Inflammatory macrophage (primary cell): ENCODE data around the gene PLBD1.

Source experiments
- DNase-seq, 2 donors: peaks; one replicate each; pipeline ENCODE4 v3.0.0-alpha.2; 2020 to 2022

Gene PLBD1

DNA sequence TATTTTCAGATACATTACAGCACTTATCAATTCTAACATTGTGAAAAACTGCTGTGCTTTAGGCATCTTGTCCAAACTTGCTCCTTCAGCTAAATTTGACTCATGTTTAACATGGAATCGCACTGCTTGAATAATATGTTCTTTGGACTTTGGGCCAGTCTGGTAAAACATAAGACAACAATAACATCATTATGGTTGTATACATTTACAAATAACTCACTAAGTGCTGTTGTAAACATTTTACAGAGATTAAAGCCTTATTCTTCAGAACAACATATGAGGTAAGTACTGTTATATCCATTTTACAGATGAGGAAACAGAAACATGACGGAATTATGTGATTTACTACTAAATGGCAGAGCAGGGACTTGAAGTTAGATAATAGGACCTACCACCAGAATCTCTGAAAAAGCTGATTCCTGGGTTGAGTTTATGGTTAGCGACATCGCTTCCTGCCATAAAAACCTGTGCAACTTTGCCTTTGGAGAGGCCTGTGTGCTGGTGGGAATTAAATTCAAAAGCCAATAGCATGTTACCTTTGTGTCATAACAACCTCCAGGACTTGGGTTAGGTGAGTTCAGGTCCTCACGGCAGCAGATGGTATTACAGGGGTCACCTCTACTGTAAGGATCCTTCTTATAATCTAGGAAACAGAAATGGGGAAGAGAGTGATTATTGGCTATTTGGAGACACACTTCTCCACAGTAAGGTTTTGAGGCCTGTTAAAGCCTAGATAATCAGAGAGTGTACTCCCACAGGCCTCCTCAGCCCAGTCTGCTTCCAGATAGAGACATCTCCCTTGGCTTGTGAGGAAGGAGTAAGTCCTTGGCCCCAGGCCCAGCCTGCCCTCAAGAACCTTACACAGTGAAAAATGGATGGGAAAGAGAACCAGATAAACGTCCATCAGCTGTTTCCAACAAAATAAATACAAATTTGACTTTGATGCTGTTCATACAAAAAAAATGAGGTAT lies 61.8 kb downstream of the PLBD1 start:
- DNase-seq, result no peak

DNA sequence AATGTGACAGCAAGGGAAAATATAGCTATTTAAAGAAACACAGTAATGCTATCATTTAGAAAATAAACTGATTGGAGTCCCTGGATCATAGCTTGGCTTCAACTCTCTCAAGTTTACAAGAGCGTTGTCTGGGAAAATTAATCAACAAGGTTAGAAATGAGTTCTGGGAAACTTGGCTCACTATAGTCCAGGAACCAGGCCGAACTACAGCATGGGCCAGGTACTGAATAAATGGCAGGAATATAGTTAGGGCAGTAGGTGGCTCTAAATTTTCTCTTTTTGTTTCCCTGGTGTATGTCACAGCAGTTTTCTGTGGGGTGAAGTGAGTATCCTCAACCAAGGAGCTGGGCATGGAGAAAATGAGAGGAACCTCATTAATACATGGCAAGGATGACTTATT lies 72.4 kb downstream of the PLBD1 start:
- DNase-seq, result no peak

DNA sequence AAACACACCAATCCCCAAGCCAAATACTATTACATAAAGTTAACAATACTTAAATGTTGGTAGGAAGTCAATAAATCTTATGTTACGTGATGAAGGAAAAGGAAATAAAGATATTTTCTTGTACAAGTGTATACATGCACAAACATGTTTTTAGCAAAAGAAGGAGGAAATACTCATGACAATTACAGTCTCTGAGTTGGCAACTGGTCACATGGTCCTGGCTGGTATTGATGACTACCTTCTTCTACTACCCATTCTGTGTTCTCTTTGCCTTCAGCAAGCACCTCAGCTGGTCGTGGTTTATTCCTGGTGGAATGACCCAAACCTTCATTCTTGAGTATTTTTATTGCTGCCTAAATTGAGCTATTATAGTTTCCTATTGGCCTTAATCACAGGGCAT lies 84.8 kb downstream of the PLBD1 start:
- no peak for DNase-seq

DNA sequence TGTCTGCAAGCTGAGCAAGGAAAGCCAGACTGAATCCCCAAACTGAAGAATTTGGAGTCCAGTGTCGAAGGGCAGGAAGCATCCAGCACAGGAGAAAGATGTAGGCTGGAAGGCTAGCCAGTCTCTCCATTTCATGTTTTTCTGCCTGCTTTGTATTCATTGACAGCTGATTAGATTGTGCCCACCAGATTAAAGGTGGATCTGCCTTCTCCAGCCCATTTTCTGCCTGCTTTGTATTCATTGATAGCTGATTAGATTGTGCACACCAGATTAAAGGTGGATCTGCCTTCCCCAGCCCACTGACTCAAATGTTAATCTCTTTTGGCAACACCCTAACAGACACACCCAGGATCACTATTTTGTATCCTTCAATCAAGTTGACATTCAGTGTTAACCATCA lies 85.3 kb downstream of the PLBD1 start:
- DNase-seq, result no peak

DNA sequence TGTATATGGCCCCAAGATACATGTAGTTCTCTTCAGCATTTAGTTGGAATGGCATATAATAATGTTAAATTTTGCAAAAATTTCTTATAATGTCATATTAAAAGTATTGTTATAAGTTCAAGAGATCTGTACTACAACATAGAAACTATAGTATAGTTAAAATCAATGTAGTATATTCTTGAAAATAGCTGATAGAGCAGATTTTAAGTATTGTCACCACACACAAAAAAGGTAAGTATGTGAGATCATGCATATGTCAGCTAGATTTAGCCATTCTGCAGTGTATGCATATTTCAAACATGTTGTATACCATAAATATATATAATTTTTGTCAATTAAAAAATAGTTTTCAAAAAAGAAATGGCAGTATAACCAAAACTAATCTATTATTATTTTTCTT lies 86.5 kb downstream of the PLBD1 start:
- no peak for DNase-seq

DNA sequence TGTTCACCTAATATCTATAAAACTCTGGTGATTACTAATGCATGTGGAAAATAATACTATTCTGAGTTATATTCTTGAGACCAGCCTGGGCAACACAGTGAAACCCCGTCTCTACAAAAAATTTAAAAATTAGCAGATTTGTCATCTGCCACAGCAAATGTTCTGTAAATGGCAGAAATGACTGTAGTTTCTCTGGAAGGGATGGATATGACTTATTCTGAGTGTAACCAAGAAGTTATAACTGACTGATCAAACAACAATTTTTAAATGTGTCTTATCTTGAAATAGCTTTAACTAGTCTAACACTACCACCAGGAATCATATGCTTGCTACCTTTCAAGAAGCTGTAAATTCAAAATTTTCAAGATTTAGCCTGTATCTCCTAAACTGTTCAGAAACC lies 88.7 kb downstream of the PLBD1 start:
- no peak for DNase-seq

DNA sequence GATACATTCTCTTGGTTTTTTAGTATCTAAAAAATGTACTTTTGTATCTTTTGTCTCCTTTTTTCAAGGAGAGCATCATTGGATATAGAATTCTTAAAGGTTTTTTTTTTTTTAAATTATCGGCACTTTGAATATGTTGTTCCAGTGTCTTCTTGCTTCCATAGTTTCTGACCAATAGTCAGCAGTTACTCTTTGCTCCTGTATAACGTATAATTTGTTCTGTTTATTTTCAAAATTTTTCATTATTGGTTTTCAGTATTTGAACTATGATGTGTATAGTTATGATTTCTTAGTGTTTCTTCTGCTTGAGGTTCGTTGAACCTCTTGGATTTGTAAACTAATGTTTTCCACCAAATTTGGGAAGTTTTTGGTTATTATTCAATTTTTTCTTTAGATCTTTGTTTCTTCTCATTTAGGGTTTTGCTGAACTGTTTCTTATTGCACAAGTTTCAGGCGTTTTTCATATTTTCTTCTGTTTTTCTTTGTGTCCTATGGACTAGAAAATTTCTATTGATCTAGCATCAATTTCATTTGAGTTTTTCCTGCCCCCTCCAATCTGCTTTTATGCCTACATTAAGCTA lies 93.9 kb downstream of the PLBD1 start:
- DNase-seq, result no peak

DNA sequence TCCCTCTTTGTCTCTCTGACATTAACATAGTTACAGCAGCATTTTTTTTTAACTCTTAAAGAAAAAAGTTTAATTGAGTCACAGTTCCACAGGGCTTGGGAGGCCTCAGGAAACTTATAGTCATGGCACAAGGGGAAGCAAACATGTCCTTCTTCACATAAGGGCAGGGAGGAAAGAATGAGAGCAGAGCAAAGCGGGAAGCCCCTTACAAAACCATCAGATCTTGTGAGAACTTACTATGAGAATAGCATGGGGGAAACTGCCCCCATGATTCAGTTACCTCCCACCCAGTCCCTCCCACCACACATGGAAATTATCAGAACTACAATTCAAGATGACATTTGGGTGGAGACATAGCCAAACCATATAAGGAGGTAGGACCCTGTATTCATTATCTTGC lies 96.2 kb downstream of the PLBD1 start:
- DNase-seq, result no peak

DNA sequence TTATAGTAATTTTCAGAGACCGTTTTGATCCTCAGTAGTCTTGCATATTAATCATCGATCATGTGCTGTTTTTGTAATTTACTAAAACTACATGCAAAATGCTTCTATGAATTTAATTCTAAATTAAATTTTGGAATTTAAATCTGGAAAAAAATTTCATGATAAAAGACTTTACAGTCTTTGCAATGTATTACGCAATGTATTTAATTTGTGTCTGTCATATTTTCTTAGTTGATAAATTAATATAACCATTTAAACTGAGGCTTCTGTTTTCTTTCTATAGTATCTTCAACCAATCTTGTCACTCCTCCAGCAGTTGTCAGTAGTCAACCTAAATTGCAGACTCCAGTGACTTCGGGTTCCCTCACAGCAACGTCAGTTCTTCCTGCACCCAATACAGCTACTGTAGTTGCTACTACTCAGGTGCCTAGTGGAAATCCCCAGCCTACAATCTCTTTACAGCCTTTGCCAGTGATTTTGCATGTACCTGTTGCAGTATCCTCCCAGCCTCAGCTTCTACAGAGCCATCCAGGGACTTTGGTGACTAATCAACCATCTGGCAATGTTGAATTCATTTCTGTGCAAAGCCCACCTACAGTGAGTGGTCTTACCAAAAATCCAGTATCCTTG lies 107.4 kb downstream of the PLBD1 start:
- DNase-seq, result no peak

DNA sequence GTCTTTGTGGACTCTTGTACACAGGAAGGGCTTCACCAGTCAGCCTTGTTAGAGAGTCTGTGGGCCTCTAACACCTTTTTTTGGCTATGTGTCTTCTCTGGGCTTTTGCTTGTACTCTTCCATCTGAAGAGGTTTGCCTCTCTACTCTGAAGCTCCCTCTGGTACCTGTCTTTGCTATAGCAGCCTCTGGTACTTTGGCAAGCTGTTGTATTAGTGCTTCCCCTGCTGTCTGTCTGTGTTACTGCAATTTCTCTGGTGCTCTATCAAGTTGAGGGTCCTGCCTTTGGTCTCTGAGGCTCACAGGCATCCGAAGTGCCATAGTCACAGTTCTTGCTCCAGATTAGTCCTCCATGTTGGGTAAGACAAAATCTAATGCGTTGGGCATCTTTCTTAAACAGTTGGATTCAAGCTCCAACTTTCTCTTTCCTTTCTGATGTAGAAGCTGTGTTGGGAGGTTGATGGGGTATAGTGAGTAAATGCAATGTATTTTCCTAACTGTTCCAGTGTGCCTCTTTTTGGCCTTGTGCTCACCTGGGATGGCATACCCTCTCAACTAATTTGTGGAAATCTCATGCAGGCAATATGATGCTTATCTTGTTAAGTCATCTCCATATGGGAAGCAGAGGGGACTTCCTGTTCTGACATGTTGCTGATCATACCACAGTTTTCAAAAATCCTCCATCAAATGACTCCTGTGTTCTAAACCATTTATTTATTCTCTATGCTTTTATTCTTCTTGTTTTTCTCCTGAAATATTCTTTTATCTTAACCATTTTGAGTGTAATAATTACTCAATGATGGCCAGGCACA lies 113.4 kb downstream of the PLBD1 start:
- DNase-seq, result peak; percentile 40
